Measurements from ENCODE around the gene AQP7.
"Not testable (repeated sequence)": the region's sequence is repeated elsewhere in the genome, so short reads cannot be mapped to it uniquely, and the experiment has no call there.

- TF ChIP-seq CTCF, POLR2A (IDR thresholded peaks at IDR 0.05): not testable (repeated sequence)
These were observed 15.7 kb downstream of the AQP7 start for GRCh38 chr9:33386641-33386996.

All from heart left ventricle (tissue), 13 donors.